Neural cell (in vitro differentiated cells): ENCODE results near the gene RMDN2. TPM values are rescaled to one million over a fixed set of nuclear protein-coding genes. Genes with fewer than 3 reads are reported as not detected.

ENCODE experiments used
- H2AFZ ChIP-seq: fragments of 200-600, 300-800 bp; sonication (generic), shearing (Covaris generic); 2 replicates; pipeline ENCODE4 v1.6.0; 2014; ENCODE audit warnings: low read depth, mild to moderate bottlenecking, antibody characterized with exemption, low read length, moderate library complexity
- H3F3A ChIP-seq: fragments of 200-600 bp; shearing (Covaris generic); 2 replicates; pipeline ENCODE4 v1.6.1; 2016; ENCODE audit warnings: mild to moderate bottlenecking, moderate library complexity, mixed read lengths, antibody characterized with exemption, low read length; ENCODE audit not compliant: insufficient read depth, poor library complexity, severe bottlenecking
- H3K27ac ChIP-seq: fragments of 200-600, 300-800 bp; sonication (generic), shearing (Covaris generic); 2 replicates; pipeline ENCODE4 v1.5.1; 2014; ENCODE audit warnings: mild to moderate bottlenecking, low read length, moderate library complexity
- H3K27me3 ChIP-seq: fragments of 300-800, 200-600 bp; sonication (generic), shearing (Covaris generic); 2 replicates; pipeline ENCODE4 v1.6.0; 2014; ENCODE audit warnings: mild to moderate bottlenecking, low read depth, low read length, moderate library complexity; ENCODE audit not compliant: insufficient read depth
- H3K36me3 ChIP-seq: fragments of 300-800, 200-600 bp; sonication (generic), shearing (Covaris generic); 2 replicates; pipeline ENCODE4 v1.5.1; 2014; ENCODE audit warnings: mild to moderate bottlenecking, antibody characterized with exemption, low read length, moderate library complexity; ENCODE audit not compliant: insufficient read depth
- H3K4me2 ChIP-seq: fragments of 300-800, 200-600 bp; sonication (generic), shearing (Covaris generic); 2 replicates; pipeline ENCODE4 v1.6.0; 2014; ENCODE audit warnings: mild to moderate bottlenecking, low read length
- H3K4me3 ChIP-seq: fragments of 300-800, 200-600 bp; sonication (generic), shearing (Covaris generic); 2 replicates; pipeline ENCODE4 v1.5.1; 2014; ENCODE audit warnings: mild to moderate bottlenecking, low read length, moderate library complexity
- H3K79me2 ChIP-seq: fragments of 200-600 bp; shearing (Covaris generic); replicated peaks from 2 replicates; pipeline ENCODE4 v1.6.0; 2014; ENCODE audit warnings: mild to moderate bottlenecking, low read length, moderate library complexity; ENCODE audit not compliant: insufficient read depth
- H3K9ac ChIP-seq: fragments of 300-800, 200-600 bp; sonication (generic), shearing (Covaris generic); 2 replicates; pipeline ENCODE4 v1.6.1; 2016; ENCODE audit warnings: mild to moderate bottlenecking, low read length, mixed read lengths
- H3K9me2 ChIP-seq: fragments of 200-600 bp; shearing (Covaris generic); 2 replicates; pipeline ENCODE4 v1.6.1; 2016; ENCODE audit warnings: mild to moderate bottlenecking, low read length, mixed read lengths; ENCODE audit not compliant: insufficient read depth
- H3K9me3 ChIP-seq: fragments of 200-600, 300-800 bp; sonication (generic), shearing (Covaris generic); 2 replicates; pipeline ENCODE4 v1.6.1; 2016; ENCODE audit warnings: mild to moderate bottlenecking, mixed run types, low read length, moderate library complexity, mixed read lengths
- H4K20me1 ChIP-seq: fragments of 200-600 bp; shearing (Covaris generic); 2 replicates; pipeline ENCODE4 v1.6.1; 2016; ENCODE audit warnings: mild to moderate bottlenecking, mixed run types; ENCODE audit not compliant: insufficient read depth
- CTCF ChIP-seq: fragments of 450-650 bp; IDR thresholded peaks from 2 replicates; pipeline ENCODE4 v1.5.1; 2014; ENCODE audit warnings: antibody characterized with exemption, mild to moderate bottlenecking, moderate library complexity; ENCODE audit not compliant: poor library complexity, severe bottlenecking
- EP300 ChIP-seq: fragments of 450-650 bp; conservative IDR thresholded peaks from 2 replicates; pipeline ENCODE4 v1.6.1; 2014; ENCODE audit warnings: antibody characterized with exemption, mild to moderate bottlenecking, moderate library complexity; ENCODE audit not compliant: poor library complexity, severe bottlenecking
- EZH2 ChIP-seq: fragments of 200-600, 300-800 bp; shearing (Covaris generic), sonication (generic); IDR thresholded peaks from 2 replicates; pipeline ENCODE4 v1.6.1; 2014; ENCODE audit warnings: antibody characterized with exemption, low read length, borderline replicate concordance, mild to moderate bottlenecking; ENCODE audit not compliant: insufficient read depth, poor library complexity, severe bottlenecking
- MXI1 ChIP-seq: fragments of 450-650 bp; conservative IDR thresholded peaks from 2 replicates; pipeline ENCODE4 v1.6.1; 2014; ENCODE audit warnings: antibody characterized with exemption, mild to moderate bottlenecking; ENCODE audit not compliant: poor library complexity, severe bottlenecking
- POLR2AphosphoS5 ChIP-seq: IDR thresholded peaks from 2 replicates; pipeline ENCODE4 v1.6.1; 2012
- RAD21 ChIP-seq: fragments of 450-650 bp; conservative IDR thresholded peaks from 2 replicates; pipeline ENCODE4 v1.6.1; 2014; ENCODE audit warnings: antibody characterized with exemption, mild to moderate bottlenecking, moderate library complexity
- REST ChIP-seq: IDR thresholded peaks from 2 replicates; pipeline ENCODE4 v1.6.1; 2012; ENCODE audit warnings: borderline replicate concordance
- SMC3 ChIP-seq: fragments of 450-650 bp; conservative IDR thresholded peaks from 2 replicates; pipeline ENCODE4 v1.6.1; 2014; ENCODE audit warnings: antibody characterized with exemption, mild to moderate bottlenecking, moderate library complexity; ENCODE audit not compliant: poor library complexity
- TAF1 ChIP-seq: IDR thresholded peaks from 2 replicates; pipeline ENCODE4 v1.6.1; 2012; ENCODE audit warnings: low read depth
- polyA plus RNA-seq: library from polyadenylated mRNA; depleted of rRNA; stranded (reverse); fragments of >200 nt; gene quantifications from 2 replicates; pipeline ENCODE4 v1.2.3, GENCODE V29; 2014

Gene RMDN2
- polyA plus RNA-seq, 1 donor from 2014 or later: 5.5 TPM

- Histone ChIP-seq H3K27me3 (no peaks in the 10 kb centered on the region), H3K79me2 (no peaks in the 10 kb centered on the region), H3K36me3 (no peaks in the 10 kb centered on the region), H3K9me2 (no peaks in the 10 kb centered on the region), H3F3A (no peaks in the 10 kb centered on the region), H2AFZ (no peak overlapping the region), H3K4me3 (no peak overlapping the region), H3K9me3 (no peaks in the 10 kb centered on the region), H4K20me1 (no peaks in the 10 kb centered on the region), H3K27ac (no peak overlapping the region), H3K9ac (no peak overlapping the region), H3K4me2 (no peak overlapping the region)
- no peak for TF ChIP-seq MXI1
- TF ChIP-seq CTCF: no peak
- TF ChIP-seq RAD21: no peak
- no peak for TF ChIP-seq TAF1
- TF ChIP-seq EZH2: no peak
- TF ChIP-seq SMC3: no peak
- TF ChIP-seq POLR2AphosphoS5: no peak
- TF ChIP-seq REST: no peak
- no peak for TF ChIP-seq EP300
Measured at GRCh38 chr2:37878536-37878935, 46.6 kb upstream of the RMDN2 start.

GRCh38 chr2:37880551-37880950 lies 44.5 kb upstream of the RMDN2 start:
- Histone ChIP-seq H3K27ac (no peak overlapping the region), H3K4me2 (no peak overlapping the region), H3K9me3 (no peaks in the 10 kb centered on the region), H3K9me2 (no peaks in the 10 kb centered on the region), H3K36me3 (no peaks in the 10 kb centered on the region), H3F3A (no peaks in the 10 kb centered on the region), H3K79me2 (no peaks in the 10 kb centered on the region), H4K20me1 (no peaks in the 10 kb centered on the region), H3K4me3 (no peak overlapping the region), H2AFZ (no peak overlapping the region), H3K27me3 (no peaks in the 10 kb centered on the region), H3K9ac (no peak overlapping the region)
- TF ChIP-seq MXI1: no peak
- TF ChIP-seq SMC3: no peak
- TF ChIP-seq REST: no peak
- TF ChIP-seq CTCF: no peak
- TF ChIP-seq RAD21: no peak
- no peak for TF ChIP-seq POLR2AphosphoS5
- no peak for TF ChIP-seq EP300
- no peak for TF ChIP-seq TAF1
- no peak for TF ChIP-seq EZH2
